Fibroblast of gingiva (primary cell): Measurements from ENCODE around the gene ZFAND3.

Experiments
- DNase-seq: peaks from one replicate; pipeline ENCODE4 v3.0.0-alpha.2; 2011; ENCODE audit warnings: low read depth

The ZFAND3 gene

GRCh38 chr6:38154731-38155130 is 335.2 kb downstream of the ZFAND3 start:
- DNase-seq = no peak

GRCh38 chr6:38155144-38155543 is 335.6 kb downstream of the ZFAND3 start:
- peak; percentile 44 for DNase-seq

- DNase-seq = peak; percentile 18
These were observed 336.2 kb downstream of the ZFAND3 start for GRCh38 chr6:38155621-38156204.

GRCh38 chr6:38156818-38157565 is 337.5 kb downstream of the ZFAND3 start:
- no peak for DNase-seq

- DNase-seq = no peak
These were observed 338.4 kb downstream of the ZFAND3 start for GRCh38 chr6:38157905-38158304.

- DNase-seq = no peak
These were observed 339.3 kb downstream of the ZFAND3 start for GRCh38 chr6:38158762-38159350.

- DNase-seq = no peak
These were observed 340.1 kb downstream of the ZFAND3 start for GRCh38 chr6:38159596-38159995.

GRCh38 chr6:38160831-38161230 is 341.3 kb downstream of the ZFAND3 start:
- DNase-seq = no peak

- no peak for DNase-seq
These were observed 341.8 kb downstream of the ZFAND3 start for GRCh38 chr6:38161331-38161730.

- DNase-seq = no peak
These were observed 342.4 kb downstream of the ZFAND3 start for GRCh38 chr6:38161754-38162492.

GRCh38 chr6:38162493-38163185 is 343.1 kb downstream of the ZFAND3 start:
- DNase-seq = no peak

GRCh38 chr6:38163186-38164130 is 343.9 kb downstream of the ZFAND3 start:
- DNase-seq = no peak

- DNase-seq = no peak
These were observed 344.6 kb downstream of the ZFAND3 start for GRCh38 chr6:38164131-38164481.

- DNase-seq = no peak
These were observed 345.2 kb downstream of the ZFAND3 start for GRCh38 chr6:38164671-38165108.

GRCh38 chr6:38166411-38167240 is 347.1 kb downstream of the ZFAND3 start:
- DNase-seq = no peak

- DNase-seq = no peak
These were observed 348.1 kb downstream of the ZFAND3 start for GRCh38 chr6:38167598-38167997.

- DNase-seq = no peak
These were observed 348.6 kb downstream of the ZFAND3 start for GRCh38 chr6:38168126-38168525.

- no peak for DNase-seq
These were observed 349.2 kb downstream of the ZFAND3 start for GRCh38 chr6:38168699-38169098.

- no peak for DNase-seq
These were observed 349.9 kb downstream of the ZFAND3 start for GRCh38 chr6:38169221-38169976.
